Activated T-cell treated with anti-CD3 and anti-CD28 coated beads, Interleukin-2, amount 50 U/mL, for 72 hours (primary cell): ENCODE measurements around the gene PAX5. TPM values are rescaled to one million over a fixed set of nuclear protein-coding genes. Genes with fewer than 3 reads are reported as not detected.

Experiments
- ATAC-seq, 2 donors: fragments of 150-1000 bp; cut with Tn5 transposase; replicated peaks in 1 of 2; 2 replicates each; pipeline ENCODE4 v1.10.0; 2021; ENCODE audit warnings: moderate library complexity in 2 of 2, mild to moderate bottlenecking in 1 of 2
- DNase-seq, 2 donors: peaks; one replicate each; pipeline ENCODE4 v3.0.0; 2021 to 2022; ENCODE audit warnings: mixed read lengths in 1 of 2
- H3K27ac Mint-ChIP-seq: one replicate; pipeline ENCODE4 v1.8.0; 2022; ENCODE audit warnings: mild to moderate bottlenecking, moderate library complexity, mixed read lengths
- H3K27me3 Mint-ChIP-seq: one replicate; pipeline ENCODE4 v1.8.0; 2022; ENCODE audit warnings: low read depth, mixed read lengths
- H3K36me3 Mint-ChIP-seq, 2 donors: one replicate each; pipeline ENCODE4 v1.8.0; 2022; ENCODE audit warnings: mixed read lengths in 2 of 2, mild to moderate bottlenecking in 1 of 2; ENCODE audit not compliant: insufficient read depth in 2 of 2
- H3K4me1 Mint-ChIP-seq: one replicate; pipeline ENCODE4 v1.8.0; 2022; ENCODE audit warnings: low read depth, mixed read lengths
- H3K4me3 Mint-ChIP-seq, 2 donors: one replicate each; pipeline ENCODE4 v1.8.0; 2022; ENCODE audit warnings: mild to moderate bottlenecking in 2 of 2, mixed read lengths in 2 of 2, moderate library complexity in 2 of 2
- H3K9me3 Mint-ChIP-seq, 2 donors: one replicate each; pipeline ENCODE4 v1.8.0; 2022; ENCODE audit warnings: mixed read lengths in 2 of 2
- total RNA-seq, 2 donors: library from RNA; stranded (reverse); gene quantifications; one replicate each; pipeline ENCODE4 v1.2.3, GENCODE V29; 2022

The PAX5 gene
- total RNA-seq, 2 donors from 2014 or later: 2.2 TPM

DNA sequence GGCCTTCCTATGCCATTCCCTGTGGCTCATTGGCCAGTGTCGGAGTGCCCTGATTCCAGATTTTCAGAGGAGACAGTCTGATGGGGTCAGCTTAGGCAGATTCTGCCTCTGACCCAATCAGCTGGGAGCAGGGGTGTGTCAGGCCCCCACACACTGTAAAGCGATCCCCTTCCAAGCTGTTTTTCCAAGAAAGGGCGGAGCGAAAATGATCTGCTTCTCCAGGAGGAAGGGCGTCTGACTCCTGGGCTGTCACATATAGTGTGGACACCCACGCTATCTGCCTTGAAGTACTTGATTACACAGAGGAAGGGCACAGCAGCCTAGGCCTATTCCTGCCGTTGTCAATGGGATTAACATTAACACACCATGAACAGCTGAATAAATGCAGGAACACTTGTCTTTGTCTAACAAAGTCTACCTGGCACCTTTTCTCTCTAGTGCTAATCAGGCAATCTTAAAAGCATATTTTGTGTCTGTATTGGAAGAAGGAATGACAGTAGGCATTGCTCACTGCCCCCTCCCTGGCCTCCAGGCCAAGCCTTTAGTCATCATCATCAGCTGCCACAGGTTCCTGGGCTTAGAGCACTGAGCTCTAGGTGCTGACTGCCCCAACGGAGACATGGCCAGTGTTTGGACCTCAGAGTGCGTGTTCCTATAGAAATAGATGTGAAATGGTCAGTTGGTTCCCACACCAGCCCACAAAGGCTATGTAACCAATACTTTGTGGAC, 242.7 kb downstream of the PAX5 start:
- no peak overlapping the region for H3K27ac Mint-ChIP-seq
- H3K4me3 Mint-ChIP-seq: no peak overlapping the region
- peaks cover 4 to 5% of the 10 kb centered on the region in 2 donors for H3K36me3 Mint-ChIP-seq
- no peak for ATAC-seq
- H3K4me1 Mint-ChIP-seq: no peaks in the 10 kb centered on the region
- H3K9me3 Mint-ChIP-seq: peaks cover 6 to 8% of the 10 kb centered on the region in 2 donors
- DNase-seq: no peak
- H3K27me3 Mint-ChIP-seq: peaks cover 10% of the 10 kb centered on the region

DNA sequence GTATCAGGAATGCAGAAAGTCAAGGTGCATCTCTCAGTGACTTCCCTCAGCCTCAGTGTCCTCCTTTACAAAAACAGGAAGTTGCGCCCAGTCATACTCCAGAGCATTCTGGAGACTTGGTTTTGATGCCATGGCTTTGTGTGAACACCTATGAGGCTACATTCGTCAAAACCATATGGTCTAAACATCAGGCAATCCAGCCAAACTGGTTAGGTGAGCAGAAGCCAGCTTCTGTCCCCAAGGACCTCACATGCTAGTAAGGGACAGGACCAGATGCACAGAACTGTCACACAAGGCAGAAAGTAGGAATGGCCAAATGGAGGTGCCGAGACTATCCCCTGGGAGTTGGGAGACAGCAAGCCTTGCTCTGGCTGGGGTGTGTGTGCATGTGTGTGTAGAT, 244.2 kb downstream of the PAX5 start:
- Mint-ChIP-seq H3K36me3 (peaks cover 4 to 5% of the 10 kb centered on the region in 2 donors), H3K27ac (no peak overlapping the region), H3K4me1 (no peaks in the 10 kb centered on the region), H3K27me3 (peaks cover 14% of the 10 kb centered on the region), H3K4me3 (no peak overlapping the region), H3K9me3 (peaks cover 8 to 9% of the 10 kb centered on the region in 2 donors)
- DNase-seq (no peak), ATAC-seq (no peak)

GRCh38 chr9:36788534-36788933, 245.5 kb downstream of the PAX5 start:
- no peak overlapping the region for H3K27ac Mint-ChIP-seq
- H3K4me3 Mint-ChIP-seq: no peak overlapping the region
- H3K27me3 Mint-ChIP-seq: peaks cover 19% of the 10 kb centered on the region
- H3K36me3 Mint-ChIP-seq: peaks cover 4 to 5% of the 10 kb centered on the region in 2 donors
- H3K9me3 Mint-ChIP-seq: peaks cover 6 to 9% of the 10 kb centered on the region in 2 donors
- H3K4me1 Mint-ChIP-seq: no peaks in the 10 kb centered on the region
- ATAC-seq (no peak), DNase-seq (no peak)

GRCh38 chr9:36787709-36788108, 246.4 kb downstream of the PAX5 start:
- Mint-ChIP-seq H3K27me3 (peaks cover 25% of the 10 kb centered on the region), H3K4me1 (no peaks in the 10 kb centered on the region), H3K27ac (no peak overlapping the region), H3K4me3 (no peak overlapping the region), H3K36me3 (peaks cover 0 to 1% of the 10 kb centered on the region in 2 donors), H3K9me3 (peaks cover 2 to 6% of the 10 kb centered on the region in 2 donors)
- DNase-seq: no peak
- ATAC-seq: no peak

Other genes starting within 250 kb of the PAX5 start
- gene ZCCHC7, start 86.3 kb upstream of the PAX5 start, total RNA-seq: 10 to 100 TPM; 47.2 to 47.4 TPM